ENCODE data around the gene ARVCF.

DNA sequence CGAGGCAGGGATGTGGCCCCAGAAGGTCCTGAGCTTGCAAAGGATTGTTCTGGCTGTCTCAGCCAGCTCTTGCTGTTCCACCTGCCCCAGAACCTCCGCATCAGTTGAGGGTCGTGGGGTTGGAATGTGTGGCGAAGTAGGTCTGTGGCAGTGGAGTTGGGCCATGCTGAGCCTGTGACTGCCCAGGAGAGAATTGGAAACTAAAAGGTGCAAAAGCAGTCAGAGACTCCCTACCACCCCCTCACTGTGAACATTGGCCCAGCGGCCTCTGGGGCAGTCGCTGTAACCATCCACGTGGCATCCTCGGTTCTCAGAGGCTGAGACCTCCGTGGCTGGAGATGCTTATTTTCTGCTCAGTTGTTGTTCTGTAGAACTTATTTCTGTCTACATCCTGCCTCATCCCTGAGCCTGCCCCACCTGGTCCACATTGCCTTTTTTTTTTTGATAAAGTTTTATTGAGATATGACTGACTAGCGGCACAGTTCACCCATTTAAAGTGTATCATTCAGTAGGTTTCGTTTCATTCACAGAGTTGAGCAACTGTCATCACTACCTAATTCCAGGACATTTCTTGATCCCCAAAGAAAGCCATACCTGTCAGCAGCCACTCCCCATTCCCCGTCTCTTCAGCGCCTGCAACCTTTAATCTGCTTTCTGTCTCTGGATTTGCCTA, 41.1 kb upstream of the ARVCF start:
- TF ChIP-seq, protein P1, sequence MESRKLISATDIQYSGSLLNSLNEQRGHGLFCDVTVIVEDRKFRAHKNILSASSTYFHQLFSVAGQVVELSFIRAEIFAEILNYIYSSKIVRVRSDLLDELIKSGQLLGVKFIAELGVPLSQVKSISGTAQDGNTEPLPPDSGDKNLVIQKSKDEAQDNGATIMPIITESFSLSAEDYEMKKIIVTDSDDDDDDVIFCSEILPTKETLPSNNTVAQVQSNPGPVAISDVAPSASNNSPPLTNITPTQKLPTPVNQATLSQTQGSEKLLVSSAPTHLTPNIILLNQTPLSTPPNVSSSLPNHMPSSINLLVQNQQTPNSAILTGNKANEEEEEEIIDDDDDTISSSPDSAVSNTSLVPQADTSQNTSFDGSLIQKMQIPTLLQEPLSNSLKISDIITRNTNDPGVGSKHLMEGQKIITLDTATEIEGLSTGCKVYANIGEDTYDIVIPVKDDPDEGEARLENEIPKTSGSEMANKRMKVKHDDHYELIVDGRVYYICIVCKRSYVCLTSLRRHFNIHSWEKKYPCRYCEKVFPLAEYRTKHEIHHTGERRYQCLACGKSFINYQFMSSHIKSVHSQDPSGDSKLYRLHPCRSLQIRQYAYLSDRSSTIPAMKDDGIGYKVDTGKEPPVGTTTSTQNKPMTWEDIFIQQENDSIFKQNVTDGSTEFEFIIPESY (CRISPR knock-in tag; IDR thresholded peaks at IDR 0.05), result no peak
- TF ChIP-seq, protein P2, sequence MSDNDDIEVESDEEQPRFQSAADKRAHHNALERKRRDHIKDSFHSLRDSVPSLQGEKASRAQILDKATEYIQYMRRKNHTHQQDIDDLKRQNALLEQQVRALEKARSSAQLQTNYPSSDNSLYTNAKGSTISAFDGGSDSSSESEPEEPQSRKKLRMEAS (CRISPR knock-in tag; IDR thresholded peaks at IDR 0.05), result no peak

Measured in K562 (cell line).